Diencephalon (tissue), 1 donor: ENCODE data around the gene DYNLT2. TPM values are rescaled to one million over a fixed set of nuclear protein-coding genes. Genes with fewer than 3 reads are reported as not detected.

ENCODE experiments used
- total RNA-seq: library from RNA; depleted of rRNA; stranded (reverse); fragments of >200 nt; gene quantifications from one replicate; pipeline ENCODE4 v1.2.3, GENCODE V29; 2014

The DYNLT2 gene
- total RNA-seq, result 2.5 TPM

GRCh38 chr6:169751242-169752073 is at the start of gene DYNLT2, which contains the start of gene ERMARD:
Gene DYNLT2, minus strand, starts transcription at chr6:169751572. Its CDS starts 114 bp downstream, at chr6:169751458.
Gene ERMARD, plus strand, starts transcription at chr6:169751622. Its CDS starts 36 bp downstream, at chr6:169751658.

GRCh38 chr6:169724494-169725124 is 26.8 kb downstream of the DYNLT2 start, which contains the start of gene PHF10:
Gene PHF10, minus strand, starts transcription at chr6:169724500. Its CDS starts 569 bp downstream, at chr6:169723931.

GRCh38 chr6:169701954-169702839 is 49.2 kb downstream of the DYNLT2 start, which contains the start of the genes C6orf120 and WDR27:
Gene C6orf120, plus strand, starts transcription at chr6:169702126. Its CDS starts 334 bp downstream, at chr6:169702460.
Gene WDR27, minus strand, starts transcription at chr6:169702029. Its CDS starts 13,024 bp downstream, at chr6:169689005.

Other genes with a start within 250 kb of the DYNLT2 start
- 39.0 TPM for gene WDR27, start 49.5 kb downstream of the DYNLT2 start, total RNA-seq
- gene C6orf120, start 49.4 kb downstream of the DYNLT2 start, total RNA-seq, result 23.1 TPM
- 32.3 TPM for gene PHF10, start 27.1 kb downstream of the DYNLT2 start, total RNA-seq
- 27.5 TPM for gene ERMARD, start 50 bp upstream of the DYNLT2 start, total RNA-seq